ENCODE data around the gene DDO. TPM values are rescaled to one million over a fixed set of nuclear protein-coding genes. Genes with fewer than 3 reads are reported as not detected.

Gene DDO
- total and polyA plus RNA-seq, 2 of the 8 experiments (the other 6 are each of a cell fraction or from before 2014, with no cell fraction given): not detected

DNA sequence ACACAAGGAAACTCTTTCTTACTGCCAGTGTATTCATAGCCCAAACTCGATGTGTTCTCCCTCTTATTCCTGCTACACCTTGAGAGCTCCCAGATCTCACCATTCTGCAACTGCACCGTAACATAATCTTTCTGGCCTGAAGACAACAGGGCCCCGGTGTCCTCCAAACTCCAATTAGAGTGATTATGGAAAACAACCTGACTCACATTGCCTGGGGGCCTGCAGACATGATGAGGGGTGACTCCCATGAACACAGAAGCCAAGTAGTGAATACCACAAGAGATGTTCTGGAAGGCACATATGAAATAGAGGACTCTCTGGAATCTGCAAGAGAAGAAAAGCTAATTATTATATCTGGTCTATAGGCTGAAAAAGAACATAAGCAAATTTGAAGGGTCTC lies 41.3 kb upstream of the DDO start:
- Histone ChIP-seq H3K4ac (replicated peaks; ENCODE audit: insufficient read length, low read depth, low read length) (no peak overlapping the region), H3K4me1 (replicated peaks in 1 of 4; ENCODE audit: control insufficient read depth in 3 of 4, insufficient read depth in 4 of 4, low read length in 3 of 4) (no peaks in the 10 kb centered on the region), H4K5ac (ENCODE audit: insufficient read length, low read depth, low read length) (no peak overlapping the region), H3K36me3 (ENCODE audit: control insufficient read depth in 2 of 4, insufficient read depth in 4 of 4, low read length in 3 of 4) (no peaks in the 10 kb centered on the region), H3K27ac (ENCODE audit: low read depth, low read length) (no peak overlapping the region), H2BK20ac (ENCODE audit: low read length) (no peak overlapping the region), H3K27me3 (replicated peaks in 1 of 4; ENCODE audit: control insufficient read depth in 3 of 4, extremely low read depth in 1 of 4, insufficient read depth in 3 of 4, low read length in 3 of 4) (no peaks in the 10 kb centered on the region), H4K91ac (replicated peaks; ENCODE audit: insufficient read length, low read length) (no peak overlapping the region), H3K56ac (replicated peaks; ENCODE audit: insufficient read length, low read depth, low read length) (no peak overlapping the region), H4K8ac (ENCODE audit: extremely low read depth, insufficient read depth, low read length) (no peak overlapping the region), H3K79me1 (ENCODE audit: low read depth, low read length) (no peaks in the 10 kb centered on the region), H2BK15ac (ENCODE audit: low read length) (no peak overlapping the region), H2BK5ac (ENCODE audit: low read depth, low read length) (no peak overlapping the region), H3K18ac (ENCODE audit: extremely low read depth, low read length) (no peak overlapping the region), H3K9ac (replicated peaks in 1 of 4; ENCODE audit: extremely low read depth in 1 of 4, low read depth in 3 of 4, low read length in 3 of 4) (no peak overlapping the region), H3K9me3 (ENCODE audit: insufficient read depth in 2 of 2, low read depth in 1 of 2, low read length in 1 of 2) (peaks cover 0 to 4% of the 10 kb centered on the region in 2 experiments; a peak in 2 of 4 replicates), H3K4me2 (ENCODE audit: insufficient read depth in 1 of 2, low read depth in 2 of 2, low read length in 2 of 2) (no peak overlapping the region), H3K79me2 (ENCODE audit: control insufficient read depth in 1 of 2, insufficient read depth in 2 of 2, low read length in 2 of 2) (no peaks in the 10 kb centered on the region), H2AFZ (ENCODE audit: low read length) (no peak overlapping the region), H3K23me2 (ENCODE audit: low read depth, low read length) (no peaks in the 10 kb centered on the region), H2BK12ac (ENCODE audit: low read depth, low read length) (no peak overlapping the region), H3K4me3 (ENCODE audit: extremely low read depth in 1 of 4, insufficient read depth in 2 of 4, low read depth in 3 of 4, low read length in 4 of 4) (no peak overlapping the region), H2BK120ac (replicated peaks; ENCODE audit: low read depth, low read length) (no peak overlapping the region), H2AK5ac (ENCODE audit: low read depth, low read length) (no peak overlapping the region), H3K23ac (ENCODE audit: insufficient read length) (no peak overlapping the region), H3K14ac (ENCODE audit: insufficient read length) (no peak overlapping the region), H4K20me1 (replicated peaks in 1 of 2; ENCODE audit: control insufficient read depth in 1 of 2, insufficient read depth in 2 of 2, low read length in 2 of 2) (no peaks in the 10 kb centered on the region)
- ChIA-PET POLR2A (ENCODE audit: partially characterized antibody) (no interaction called here), CTCF (ENCODE audit: partially characterized antibody) (interaction anchor here (0.6 to 1.5 kb wide), 9 partner anchors 10 to 358 kb away, joined by 3 to 6 read pairs (median 3); no protein-coding TSS in a partner anchor)
- FAIRE-seq: no peak
- no peak for DNase-seq (ENCODE audit: low read depth in 1 of 2, low spot score in 2 of 2)
- WGBS, 2 experiments (ENCODE audit: extremely low coverage in 1 of 2, insufficient coverage in 1 of 2, insufficient read length in 1 of 2, insufficient replicate concordance in 2 of 2, low coverage in 1 of 2, low lambda C conversion rate in 2 of 2, missing lambda C conversion rate in 1 of 2): 87% methylated on average over 3 of the region's 3 CpGs; no CpG with 5 or more reads in 1 of the 2 experiments
- TF ChIP-seq MAFK (IDR thresholded peaks at IDR 0.05; ENCODE audit: low read depth, low read length) (no peak), BACH1 (IDR thresholded peaks at IDR 0.05; ENCODE audit: low read length) (no peak), SP4 (IDR thresholded peaks at IDR 0.05; ENCODE audit: low read length) (no peak), GTF2F1 (IDR thresholded peaks at IDR 0.05; ENCODE audit: borderline replicate concordance, low read depth, low read length) (no peak), CEBPB (IDR thresholded peaks at IDR 0.05; ENCODE audit: low read depth, low read length) (no peak), JUN (IDR thresholded peaks at IDR 0.05; ENCODE audit: low read depth, low read length) (no peak), RAD21 (IDR thresholded peaks at IDR 0.05 in 1 of 2, conservative IDR thresholded peaks at IDR 0.05 in 1 of 2; ENCODE audit: low read depth in 2 of 2, low read length in 2 of 2) (no peak), GABPA (IDR thresholded peaks at IDR 0.05; ENCODE audit: borderline replicate concordance, insufficient read depth, low read length) (no peak), ASH2L (IDR thresholded peaks at IDR 0.05; ENCODE audit: low read length) (no peak), SAP30 (IDR thresholded peaks at IDR 0.05; ENCODE audit: insufficient read depth, insufficient replicate concordance, low read length) (no peak), ZNF274 (IDR thresholded peaks at IDR 0.05; ENCODE audit: borderline replicate concordance, extremely low read depth, low read length) (no peak), SRF (IDR thresholded peaks at IDR 0.05; ENCODE audit: low read depth, low read length) (no peak), SP2 (IDR thresholded peaks at IDR 0.05; ENCODE audit: low read length) (no peak), CBX8 (IDR thresholded peaks at IDR 0.05; ENCODE audit: borderline replicate concordance, low read depth, low read length) (no peak), POLR2A (IDR thresholded peaks at IDR 0.05; ENCODE audit: control extremely low read depth in 1 of 2, low read depth in 2 of 2, low read length in 2 of 2) (no peak)
- TF ChIP-seq, protein P1, sequence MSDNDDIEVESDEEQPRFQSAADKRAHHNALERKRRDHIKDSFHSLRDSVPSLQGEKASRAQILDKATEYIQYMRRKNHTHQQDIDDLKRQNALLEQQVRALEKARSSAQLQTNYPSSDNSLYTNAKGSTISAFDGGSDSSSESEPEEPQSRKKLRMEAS (IDR thresholded peaks at IDR 0.05): no peak
